PC-3 (cell line): ENCODE results near the gene APOL1. TPM values are rescaled to one million over a fixed set of nuclear protein-coding genes. Genes with fewer than 3 reads are reported as not detected.
A peak's percentile ranks its signal among the peaks of the same experiment; 100 is the strongest.

Source experiments
- ATAC-seq: fragments of 200-7000 bp; cut with Tn5 transposase; 2 replicates; pipeline ENCODE4 v1.9.1; 2020; ENCODE audit warnings: mild to moderate bottlenecking, moderate library complexity
- BruUV-seq: library from RNA; stranded (reverse); fragments of 400-500 nt; replicated peaks from 2 replicates; lab custom pipeline; 2021; lab: Mats Ljungman, UMichigan
- CTCF ChIA-PET: fragments of 300-600 bp; sonication (Branson Sonifier 250); formaldehyde crosslinking; loops from one replicate; lab custom pipeline; 2022; ENCODE audit warnings: antibody characterized with exemption; lab: Charles Lee
- POLR2A ChIA-PET: fragments of 300-600 bp; sonication (Branson Sonifier 250); formaldehyde crosslinking; loops from one replicate; lab custom pipeline; 2022; ENCODE audit warnings: antibody characterized with exemption; ENCODE audit not compliant: unreplicated experiment; lab: Charles Lee
- DNase-seq: peaks from one replicate; pipeline ENCODE4 v3.0.0-alpha.2; 2015
- H2AFZ ChIP-seq: fragments of 300-600 bp; sonication (generic); 2 replicates; pipeline ENCODE4 v1.6.0; 2016; ENCODE audit warnings: antibody characterized with exemption, low read length
- H3F3A ChIP-seq: fragments of 300-600 bp; sonication (generic); one replicate; pipeline ENCODE4 v1.6.0; 2017; ENCODE audit warnings: antibody characterized with exemption, low read length, control low read depth, mild to moderate bottlenecking; ENCODE audit not compliant: unreplicated experiment
- H3K27ac ChIP-seq: fragments of 300-600 bp; sonication (generic); 2 replicates; pipeline ENCODE4 v1.5.1; 2016; ENCODE audit warnings: mild to moderate bottlenecking, low read length
- H3K27me3 ChIP-seq: fragments of 300-600 bp; sonication (generic); 2 replicates; pipeline ENCODE4 v1.6.1; 2016; ENCODE audit warnings: low read length, mixed read lengths
- H3K36me3 ChIP-seq: fragments of 300-600 bp; sonication (generic); 2 replicates; pipeline ENCODE4 v1.6.1; 2016; ENCODE audit warnings: low read depth, mixed run types, low read length, mixed read lengths
- H3K4me1 ChIP-seq: fragments of 300-600 bp; sonication (generic); 2 replicates; pipeline ENCODE4 v1.5.1; 2016; ENCODE audit warnings: low read length; ENCODE audit not compliant: insufficient read depth
- H3K4me2 ChIP-seq: fragments of 300-600 bp; sonication (generic); 2 replicates; pipeline ENCODE4 v1.6.0; 2016; ENCODE audit warnings: low read length
- H3K4me3 ChIP-seq: fragments of 300-600 bp; sonication (generic); 2 replicates; pipeline ENCODE4 v1.5.1; 2016; ENCODE audit warnings: mild to moderate bottlenecking, low read length, mixed read lengths
- H3K79me2 ChIP-seq: fragments of 300-600 bp; sonication (generic); 2 replicates; pipeline ENCODE4 v1.6.1; 2017; ENCODE audit warnings: low read length, mixed read lengths
- H3K9ac ChIP-seq: fragments of 300-600 bp; sonication (generic); 2 replicates; pipeline ENCODE4 v1.6.0; 2016; ENCODE audit warnings: mild to moderate bottlenecking, low read length
- H3K9me2 ChIP-seq: fragments of 300-600 bp; sonication (generic); replicated peaks from 2 replicates; pipeline ENCODE4 v1.6.1; 2016; ENCODE audit warnings: mixed run types, low read length, mixed read lengths
- H3K9me3 ChIP-seq: fragments of 300-600 bp; sonication (generic); 2 replicates; pipeline ENCODE4 v1.6.1; 2016; ENCODE audit warnings: low read length, mixed read lengths
- H4K20me1 ChIP-seq: fragments of 300-600 bp; sonication (generic); 2 replicates; pipeline ENCODE4 v1.6.1; 2016; ENCODE audit warnings: low read length, mixed read lengths
- EZH2 ChIP-seq: fragments of 300-600 bp; sonication (generic); IDR thresholded peaks from one replicate; pipeline ENCODE4 v1.6.1; 2017; ENCODE audit warnings: antibody characterized with exemption, mild to moderate bottlenecking, low read length; ENCODE audit not compliant: unreplicated experiment
- EZH2phosphoT487 ChIP-seq: fragments of 300-600 bp; sonication (generic); IDR thresholded peaks from 2 replicates; pipeline ENCODE4 v1.6.1; 2018; ENCODE audit warnings: mild to moderate bottlenecking, antibody characterized with exemption, low read length, borderline replicate concordance
- intact Hi-C: fragments of 100-400 bp; cut with micrococcal nuclease; formaldehyde crosslinking; loops from 2 replicates; pipeline ENCODE4 v1.9.0; 2023
- total RNA-seq: library from RNA; depleted of rRNA; stranded (reverse); fragments of >200 nt; gene quantifications from 2 replicates; pipeline ENCODE4 v1.2.3, GENCODE V29; 2014
- TF ChIP-seq, protein P1 (sequence below): fragments of 300-600 bp; sonication (generic); conservative IDR thresholded peaks from 2 replicates; pipeline ENCODE4 v1.5.1; 2017; ENCODE audit warnings: antibody characterized with exemption, low read depth, mild to moderate bottlenecking, low read length

The APOL1 gene
- total RNA-seq, 1 experiment from 2014 or later = not detected

DNA sequence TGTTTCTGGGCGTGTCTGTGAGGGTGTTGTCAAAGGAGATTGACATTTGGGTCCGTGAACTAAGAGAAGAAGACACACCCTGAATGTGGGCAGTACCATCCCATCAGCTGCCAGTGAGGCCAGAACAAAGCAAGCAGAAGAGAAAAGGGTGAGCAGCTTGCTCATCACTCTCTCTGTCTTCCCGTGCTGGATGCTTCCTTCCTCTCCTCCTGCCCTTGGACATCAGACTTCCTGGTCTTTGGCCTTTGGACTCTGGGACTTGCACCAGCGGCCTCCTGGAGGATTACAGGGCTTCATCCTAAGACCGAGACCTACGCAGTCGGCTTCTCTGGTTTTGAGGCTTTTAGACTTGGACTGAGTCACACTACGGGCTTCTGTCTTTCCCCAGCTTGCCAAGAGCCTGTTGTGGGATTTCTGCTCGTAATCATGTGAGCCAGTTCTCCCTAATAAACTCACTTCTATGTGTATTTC, 32.4 kb upstream of the APOL1 start:
- intact Hi-C loops = loop anchor here (2.0 to 5.0 kb wide), 3 partner anchors 18 to 68 kb away; no protein-coding TSS in a partner anchor
- no peaks in the 10 kb centered on the region for H4K20me1 ChIP-seq
- no peak overlapping the region for H3K9ac ChIP-seq
- H3K4me1 ChIP-seq = no peaks in the 10 kb centered on the region
- DNase-seq = peak; percentile 55
- POLR2A ChIA-PET = no interaction called here
- H3K27ac ChIP-seq = no peak overlapping the region
- H3K27me3 ChIP-seq = peaks cover 21% of the 10 kb centered on the region
- H3K79me2 ChIP-seq = no peaks in the 10 kb centered on the region
- no peaks in the 10 kb centered on the region for H3K36me3 ChIP-seq
- H3K9me3 ChIP-seq = no peaks in the 10 kb centered on the region
- peak overlapping the region; percentile 55 for H3K4me3 ChIP-seq
- no peaks in the 10 kb centered on the region for H3F3A ChIP-seq
- peak overlapping the region; percentile 74 for H2AFZ ChIP-seq
- peak overlapping the region; percentile 81 for H3K4me2 ChIP-seq
- peak; percentile 82 for ATAC-seq
- no peaks in the 10 kb centered on the region for H3K9me2 ChIP-seq
- no TSS peak for BruUV-seq
- CTCF ChIA-PET = interaction anchor here (0.6 kb wide), 1 partner anchor 379 kb away, joined by 3 read pairs; no protein-coding TSS in a partner anchor
- no peak for TF ChIP-seq EZH2
- TF ChIP-seq, protein P1, sequence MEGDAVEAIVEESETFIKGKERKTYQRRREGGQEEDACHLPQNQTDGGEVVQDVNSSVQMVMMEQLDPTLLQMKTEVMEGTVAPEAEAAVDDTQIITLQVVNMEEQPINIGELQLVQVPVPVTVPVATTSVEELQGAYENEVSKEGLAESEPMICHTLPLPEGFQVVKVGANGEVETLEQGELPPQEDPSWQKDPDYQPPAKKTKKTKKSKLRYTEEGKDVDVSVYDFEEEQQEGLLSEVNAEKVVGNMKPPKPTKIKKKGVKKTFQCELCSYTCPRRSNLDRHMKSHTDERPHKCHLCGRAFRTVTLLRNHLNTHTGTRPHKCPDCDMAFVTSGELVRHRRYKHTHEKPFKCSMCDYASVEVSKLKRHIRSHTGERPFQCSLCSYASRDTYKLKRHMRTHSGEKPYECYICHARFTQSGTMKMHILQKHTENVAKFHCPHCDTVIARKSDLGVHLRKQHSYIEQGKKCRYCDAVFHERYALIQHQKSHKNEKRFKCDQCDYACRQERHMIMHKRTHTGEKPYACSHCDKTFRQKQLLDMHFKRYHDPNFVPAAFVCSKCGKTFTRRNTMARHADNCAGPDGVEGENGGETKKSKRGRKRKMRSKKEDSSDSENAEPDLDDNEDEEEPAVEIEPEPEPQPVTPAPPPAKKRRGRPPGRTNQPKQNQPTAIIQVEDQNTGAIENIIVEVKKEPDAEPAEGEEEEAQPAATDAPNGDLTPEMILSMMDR = no peak
- TF ChIP-seq EZH2phosphoT487 = no peak

GRCh38 chr22:36221799-36222751, 30.9 kb upstream of the APOL1 start:
- TF ChIP-seq, protein P1 = peak; percentile 70
- TF ChIP-seq EZH2 (no peak), EZH2phosphoT487 (no peak)
- CTCF ChIA-PET = no interaction called here
- peak; percentile 46 for DNase-seq

More at GRCh38 chr22:36221799-36222751, 30.9 kb upstream of the APOL1 start:
- H3K9me3 ChIP-seq = no peaks in the 10 kb centered on the region
- no TSS peak for BruUV-seq
- H3F3A ChIP-seq = no peaks in the 10 kb centered on the region
- no peaks in the 10 kb centered on the region for H3K79me2 ChIP-seq
- no peak overlapping the region for H3K27ac ChIP-seq
- peak overlapping the region; percentile 61 for H3K4me2 ChIP-seq
- H3K36me3 ChIP-seq = no peaks in the 10 kb centered on the region
- peak; percentile 86 for ATAC-seq
- peaks cover 13% of the 10 kb centered on the region for H3K27me3 ChIP-seq
- POLR2A ChIA-PET = no interaction called here
- H3K4me1 ChIP-seq = no peaks in the 10 kb centered on the region
- no peaks in the 10 kb centered on the region for H4K20me1 ChIP-seq
- no peak overlapping the region for H3K4me3 ChIP-seq
- no peak overlapping the region for H2AFZ ChIP-seq
- no peaks in the 10 kb centered on the region for H3K9me2 ChIP-seq
- no peak overlapping the region for H3K9ac ChIP-seq
- intact Hi-C loops = loop anchor here (2.0 to 5.0 kb wide), 3 partner anchors 19 to 70 kb away; no protein-coding TSS in a partner anchor
